HG02938 (cell line): ENCODE measurements around the gene RABGAP1.

Experiments used
- ATAC-seq: cut with Tn5 transposase; IDR thresholded peaks from one replicate; pipeline ENCODE4 v1.9.1; 2021; ENCODE audit warnings: mild to moderate bottlenecking, moderate library complexity; ENCODE audit not compliant: unreplicated experiment

The RABGAP1 gene

DNA sequence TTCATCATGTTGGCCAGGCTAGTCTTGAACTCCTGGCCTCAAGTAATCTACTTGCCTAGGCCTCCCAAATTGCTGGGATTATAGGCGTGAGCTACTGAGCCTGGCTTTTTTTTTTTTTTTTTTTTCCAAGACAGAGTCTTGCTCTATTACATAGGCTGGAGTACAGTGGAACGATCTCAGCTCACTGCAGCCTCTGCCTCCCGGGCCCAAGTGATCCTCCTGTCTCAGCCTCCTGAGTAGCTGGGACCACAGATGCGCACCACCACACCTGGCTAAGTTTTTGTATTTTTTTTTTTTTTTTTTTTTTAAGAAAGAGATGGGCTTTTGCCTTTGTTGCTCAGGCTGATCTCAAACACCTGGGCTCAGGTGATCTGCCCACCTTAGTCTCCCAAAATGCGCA, 66.4 kb downstream of the RABGAP1 start:
- ATAC-seq: no peak

DNA sequence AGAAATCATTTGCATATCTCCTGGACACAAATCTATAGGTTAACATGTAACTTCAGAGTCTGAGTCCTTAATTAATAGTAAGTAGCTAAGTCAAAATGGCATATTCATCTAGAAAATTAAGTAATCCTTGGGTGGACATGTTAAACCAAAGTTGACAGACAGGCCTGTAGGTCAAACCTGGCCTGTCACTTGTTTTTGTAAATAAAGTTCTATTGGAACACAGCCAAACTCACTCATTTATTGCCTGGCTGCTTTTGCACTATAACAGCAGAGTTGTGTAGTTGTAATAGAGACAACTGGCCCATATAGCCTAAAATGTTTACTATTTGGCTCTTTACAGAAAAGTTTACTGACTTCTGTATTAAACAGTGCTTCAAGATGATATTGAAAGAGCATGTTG, 68.1 kb downstream of the RABGAP1 start:
- ATAC-seq: no peak

- no peak for ATAC-seq
Observed at GRCh38 chr9:123011380-123011779, 70.6 kb downstream of the RABGAP1 start.

DNA sequence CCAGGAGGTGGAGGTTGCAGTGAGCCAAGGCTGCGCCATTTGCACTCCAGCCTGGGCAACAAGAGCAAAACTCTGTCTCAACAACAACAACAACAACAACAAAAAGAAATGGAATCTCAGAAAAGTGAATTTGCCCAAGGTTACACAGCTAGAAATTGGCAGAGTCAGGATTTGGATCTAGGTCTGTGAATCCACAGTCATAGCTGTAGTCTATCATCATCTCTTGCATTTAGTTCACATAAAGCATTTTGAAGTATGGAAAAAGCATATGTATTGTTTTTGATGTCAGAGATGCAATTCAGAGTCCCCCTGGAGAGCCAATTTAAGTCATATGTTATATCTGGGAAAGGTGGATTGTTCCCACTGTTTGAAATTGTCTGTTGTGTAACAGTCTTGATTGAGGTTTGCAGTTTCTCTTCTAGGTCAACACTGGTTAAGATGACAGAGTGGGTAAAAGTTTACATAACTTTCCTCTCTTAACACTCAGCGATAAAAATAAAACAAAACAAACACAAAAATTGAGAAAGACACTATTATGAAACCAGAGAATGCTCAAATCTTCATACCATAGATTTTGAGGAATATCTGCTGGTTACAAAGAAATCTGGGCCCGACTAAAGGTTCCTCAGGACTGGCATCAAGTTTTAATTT, 71.2 kb downstream of the RABGAP1 start:
- ATAC-seq: no peak

DNA sequence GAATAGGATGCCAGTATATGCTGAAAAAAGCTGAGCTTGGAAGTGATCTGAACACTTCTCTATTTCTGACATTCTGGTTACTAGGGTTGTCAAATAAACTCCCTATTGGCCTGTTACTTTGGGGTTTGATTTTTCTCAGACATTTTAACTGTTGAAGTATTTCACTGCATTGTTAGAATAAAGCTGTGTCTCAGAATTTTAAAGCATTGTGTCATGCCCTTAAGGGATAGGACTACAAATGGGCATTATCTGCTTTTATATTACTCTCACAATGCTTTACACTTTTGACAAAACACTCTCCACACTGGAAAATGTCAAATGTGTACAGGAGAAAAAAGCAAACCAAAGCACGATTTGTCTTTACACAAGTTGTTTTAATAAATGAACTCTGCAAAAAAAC, 75.8 kb downstream of the RABGAP1 start:
- no peak for ATAC-seq

GRCh38 chr9:123020796-123021195, 80.0 kb downstream of the RABGAP1 start:
- ATAC-seq: no peak

DNA sequence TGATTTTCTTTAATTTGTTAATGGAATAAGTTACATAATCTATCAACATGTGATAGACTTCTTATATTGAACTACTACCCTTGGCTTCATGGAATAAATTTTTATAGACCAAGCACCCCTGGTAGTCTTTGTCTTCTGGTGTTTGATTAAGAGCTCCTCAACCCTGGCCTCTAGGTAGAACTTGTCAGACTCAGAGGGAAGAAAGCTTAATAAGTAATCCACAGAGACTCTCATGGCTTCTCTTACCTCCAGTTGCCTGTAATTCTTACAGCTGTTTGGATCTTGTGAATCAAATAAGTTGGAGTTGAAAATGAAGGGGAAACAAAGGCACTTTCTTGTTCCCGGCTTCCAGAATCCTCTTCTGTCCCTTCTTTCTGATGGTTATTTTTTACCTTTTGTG, 85.6 kb downstream of the RABGAP1 start:
- ATAC-seq: no peak

DNA sequence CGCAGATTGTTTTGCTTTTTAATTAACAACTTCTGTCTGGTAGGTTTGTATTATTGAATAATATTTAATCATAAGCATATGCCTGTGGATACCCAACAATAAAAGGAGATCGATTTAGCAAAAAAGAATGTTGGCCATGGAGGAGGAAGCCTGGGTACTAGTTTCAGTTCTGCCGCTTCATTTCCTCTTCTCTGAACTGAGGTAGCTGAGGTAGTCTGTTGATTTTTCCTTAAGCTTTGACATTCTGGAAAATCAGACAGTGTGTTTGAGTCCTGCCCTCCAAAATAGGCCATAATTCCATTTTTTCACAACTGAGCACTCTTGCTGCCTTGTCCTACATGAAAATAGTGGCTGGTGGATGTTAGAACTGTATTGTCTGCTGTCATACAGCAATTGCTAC, 86.7 kb downstream of the RABGAP1 start:
- ATAC-seq: no peak

GRCh38 chr9:123028136-123028535, 87.3 kb downstream of the RABGAP1 start:
- ATAC-seq: no peak

GRCh38 chr9:123028973-123029372, 88.2 kb downstream of the RABGAP1 start:
- no peak for ATAC-seq

- no peak for ATAC-seq
Observed at GRCh38 chr9:123031963-123032362, 91.1 kb downstream of the RABGAP1 start.

GRCh38 chr9:123033352-123033751, 92.5 kb downstream of the RABGAP1 start, which contains the start of gene GPR21:
GPR21 (plus strand) TSS chr9:123033667; CDS start chr9:123034567, 900 bp downstream.
- ATAC-seq: no peak

DNA sequence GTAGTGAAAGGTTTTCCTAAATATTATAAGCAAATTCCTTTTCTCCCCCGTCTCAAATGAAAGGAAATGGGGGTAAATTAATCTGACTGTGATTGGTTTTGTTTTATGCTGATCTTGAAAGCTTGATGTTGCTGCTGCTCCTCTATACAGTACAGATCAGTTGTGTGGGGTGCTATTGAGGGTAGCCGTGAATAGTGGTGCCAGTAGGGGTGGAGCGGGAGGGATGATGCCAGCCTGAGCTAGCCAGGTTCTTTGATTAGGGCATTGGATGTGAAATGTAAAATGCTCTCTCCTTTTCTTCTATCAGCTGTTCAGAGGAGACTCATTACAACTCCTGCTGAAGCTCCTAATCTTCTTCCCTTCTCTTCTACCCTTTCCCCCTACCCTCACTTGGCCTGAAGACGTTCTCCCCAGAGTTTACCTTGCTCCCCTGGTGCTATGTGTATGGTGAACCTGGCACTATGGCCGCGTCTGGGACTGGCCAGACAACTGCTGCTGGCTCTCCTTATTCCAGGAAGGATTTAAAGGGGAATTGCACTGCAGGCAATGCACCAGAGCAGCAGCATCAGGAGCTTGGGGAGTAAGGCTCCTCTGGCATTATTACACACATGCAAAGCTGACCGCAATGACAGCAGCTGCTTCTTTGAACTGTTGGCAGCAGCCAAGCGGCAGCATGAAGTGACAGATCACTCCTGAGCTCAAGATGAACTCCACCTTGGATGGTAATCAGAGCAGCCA, 93.2 kb downstream of the RABGAP1 start:
- ATAC-seq: no peak

DNA sequence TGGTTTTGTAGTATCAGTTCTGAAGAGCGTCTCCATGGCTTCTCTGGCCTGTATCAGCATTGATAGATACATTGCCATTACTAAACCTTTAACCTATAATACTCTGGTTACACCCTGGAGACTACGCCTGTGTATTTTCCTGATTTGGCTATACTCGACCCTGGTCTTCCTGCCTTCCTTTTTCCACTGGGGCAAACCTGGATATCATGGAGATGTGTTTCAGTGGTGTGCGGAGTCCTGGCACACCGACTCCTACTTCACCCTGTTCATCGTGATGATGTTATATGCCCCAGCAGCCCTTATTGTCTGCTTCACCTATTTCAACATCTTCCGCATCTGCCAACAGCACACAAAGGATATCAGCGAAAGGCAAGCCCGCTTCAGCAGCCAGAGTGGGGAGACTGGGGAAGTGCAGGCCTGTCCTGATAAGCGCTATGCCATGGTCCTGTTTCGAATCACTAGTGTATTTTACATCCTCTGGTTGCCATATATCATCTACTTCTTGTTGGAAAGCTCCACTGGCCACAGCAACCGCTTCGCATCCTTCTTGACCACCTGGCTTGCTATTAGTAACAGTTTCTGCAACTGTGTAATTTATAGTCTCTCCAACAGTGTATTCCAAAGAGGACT, 94.2 kb downstream of the RABGAP1 start:
- no peak for ATAC-seq

DNA sequence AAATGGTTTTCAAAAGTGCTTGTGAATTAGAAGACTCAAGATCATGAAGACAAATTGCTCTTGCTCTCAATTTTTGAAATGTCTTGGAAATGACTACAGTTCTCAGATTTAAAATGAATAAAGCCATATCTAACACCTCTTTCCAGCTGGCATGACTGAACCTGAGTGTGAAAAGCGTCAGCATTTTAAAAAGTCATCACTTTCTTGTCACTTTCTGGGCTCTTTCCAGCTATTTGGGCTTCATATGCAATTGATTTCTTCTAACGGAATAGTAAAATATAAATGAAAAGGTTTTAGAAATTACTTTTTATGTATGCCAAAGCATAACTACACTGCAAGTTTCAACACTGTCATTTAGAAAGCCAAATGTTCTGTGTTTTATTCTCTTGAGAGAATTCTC, 95.0 kb downstream of the RABGAP1 start:
- ATAC-seq: no peak

- no peak for ATAC-seq
Observed at GRCh38 chr9:123036893-123037545, 96.2 kb downstream of the RABGAP1 start.

DNA sequence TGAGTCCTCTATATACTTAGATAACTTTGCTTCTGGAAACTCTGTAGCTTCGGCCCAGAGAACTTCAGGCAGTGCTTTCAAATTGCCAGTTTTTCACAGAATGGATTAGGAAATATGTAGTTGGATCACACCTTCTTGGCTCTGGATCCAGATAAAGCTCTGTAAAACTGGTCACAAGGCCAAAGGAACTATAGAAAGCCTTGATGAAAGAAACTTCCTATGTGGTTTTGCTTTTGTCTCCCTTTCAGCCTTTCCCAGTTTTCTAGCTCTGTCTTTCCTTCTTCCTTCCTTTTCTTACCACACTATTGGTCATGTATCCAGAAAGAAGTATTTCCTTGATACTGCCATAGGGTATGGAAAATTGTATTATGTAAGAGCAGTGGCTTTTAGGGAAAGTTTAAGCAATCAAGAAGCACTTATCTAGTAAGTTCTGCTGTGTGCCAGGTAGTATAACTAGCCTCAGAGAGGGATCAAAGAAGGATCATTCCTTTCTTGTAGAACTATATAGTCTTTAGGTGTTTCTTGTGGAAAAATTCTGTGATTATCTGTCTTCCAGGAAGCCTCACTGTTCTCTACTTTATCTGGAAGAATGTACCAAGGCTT, 98.9 kb downstream of the RABGAP1 start:
- no peak for ATAC-seq

- ATAC-seq: no peak
Observed at GRCh38 chr9:123040801-123041200, 100.0 kb downstream of the RABGAP1 start.

DNA sequence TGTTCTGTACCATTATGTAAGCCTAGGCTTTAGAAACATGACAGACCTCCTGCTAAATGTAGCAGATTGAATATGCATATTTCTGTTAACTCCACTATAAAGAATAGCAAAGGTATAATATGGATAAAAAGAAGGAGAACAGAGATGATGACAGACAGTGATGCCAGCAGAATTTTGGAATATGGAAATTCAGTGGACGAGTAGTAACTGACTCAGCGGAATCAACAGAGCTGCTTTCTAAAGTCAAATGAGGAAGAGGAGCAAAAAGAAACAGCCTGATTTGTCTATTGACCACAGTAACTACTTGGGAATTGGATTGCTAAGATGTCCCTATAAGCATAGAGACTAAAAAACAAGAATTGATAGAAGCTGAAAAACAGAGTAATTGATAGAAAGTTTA, 100.7 kb downstream of the RABGAP1 start:
- no peak for ATAC-seq

- no peak for ATAC-seq
Observed at GRCh38 chr9:123043081-123043939, 102.5 kb downstream of the RABGAP1 start.
